CD14-positive monocyte (primary cell): ENCODE data around the gene XPO5. TPM values are rescaled to one million over a fixed set of nuclear protein-coding genes. Genes with fewer than 3 reads are reported as not detected.

Source experiments
- DNase-seq, 3 donors: peaks; one replicate each; pipeline ENCODE4 v3.0.0-alpha.2; 2011 to 2022
- H2AFZ ChIP-seq: 2 replicates; pipeline ENCODE4 v1.6.0; 2012; ENCODE audit warnings: mild to moderate bottlenecking, low read depth, low read length, inconsistent platforms; ENCODE audit not compliant: insufficient read depth, poor library complexity, severe bottlenecking
- H3K27ac ChIP-seq, 2 donors: 1 replicate in 1 of 2; 2 replicates in 1 of 2; pipeline ENCODE4 v1.5.1; 2012 to 2013; ENCODE audit warnings: low read length in 2 of 2, control low read depth in 1 of 2, inconsistent platforms in 1 of 2, low read depth in 1 of 2, mild to moderate bottlenecking in 1 of 2
- H3K27me3 ChIP-seq, 2 donors: one replicate each; pipeline versions ENCODE4 v1.6.0 to v1.6.1; 2011 to 2013; ENCODE audit warnings: low read length in 2 of 2; ENCODE audit not compliant: control insufficient read depth in 2 of 2, insufficient read depth in 2 of 2
- H3K36me3 ChIP-seq, 2 donors: replicated peaks in 1 of 2; 1 replicate in 1 of 2; 2 replicates in 1 of 2; pipeline versions ENCODE4 v1.5.1 to v1.6.1; 2012 to 2013; ENCODE audit warnings: low read length in 2 of 2, control low read depth in 1 of 2, inconsistent platforms in 1 of 2, mild to moderate bottlenecking in 1 of 2; ENCODE audit not compliant: insufficient read depth in 2 of 2, control insufficient read depth in 1 of 2
- H3K4me1 ChIP-seq, 2 donors: 1 replicate in 1 of 2; 2 replicates in 1 of 2; pipeline versions ENCODE4 v1.5.1 to v1.6.1; 2012 to 2013; ENCODE audit warnings: low read length in 2 of 2, control low read depth in 1 of 2, inconsistent platforms in 1 of 2, mild to moderate bottlenecking in 1 of 2, moderate library complexity in 1 of 2; ENCODE audit not compliant: insufficient read depth in 2 of 2, control insufficient read depth in 1 of 2
- H3K4me2 ChIP-seq: replicated peaks from 2 replicates; pipeline ENCODE3; 2012; ENCODE audit warnings: low read length, moderate library complexity, mild to moderate bottlenecking; ENCODE audit not compliant: poor library complexity, severe bottlenecking; ENCODE audit errors: extremely low read depth
- H3K4me3 ChIP-seq, 3 experiments: fragments of 200-600 bp in 1 of 3; sonication (generic) in 1 of 3; replicated peaks in 1 of 3; 1 replicate in 2 of 3; 2 replicates in 1 of 3; pipeline ENCODE4 v1.5.1; 2011 to 2013; ENCODE audit warnings: low read length in 3 of 3, mild to moderate bottlenecking in 3 of 3, control low read depth in 2 of 3, low read depth in 2 of 3, inconsistent platforms in 1 of 3, moderate library complexity in 1 of 3
- H3K79me2 ChIP-seq: 2 replicates; pipeline ENCODE4 v1.6.0; 2012; ENCODE audit warnings: mild to moderate bottlenecking, control low read depth, inconsistent platforms, low read length, moderate library complexity; ENCODE audit not compliant: insufficient read depth
- H3K9ac ChIP-seq: 2 replicates; pipeline ENCODE4 v1.6.0; 2017; ENCODE audit warnings: low read length, mild to moderate bottlenecking; ENCODE audit not compliant: insufficient read depth, poor library complexity, severe bottlenecking
- H3K9me3 ChIP-seq, 2 donors: replicated peaks in 1 of 2; 1 replicate in 1 of 2; 2 replicates in 1 of 2; pipeline versions ENCODE4 v1.5.1 to v1.6.1; 2012 to 2013; ENCODE audit warnings: low read length in 2 of 2, control low read depth in 1 of 2; ENCODE audit not compliant: control insufficient read depth in 1 of 2, insufficient read depth in 1 of 2
- H4K20me1 ChIP-seq: 2 replicates; pipeline ENCODE4 v1.6.0; 2012; ENCODE audit warnings: mild to moderate bottlenecking, low read length, control low read depth, moderate library complexity; ENCODE audit not compliant: insufficient read depth
- H3K27ac Mint-ChIP-seq, 7 donors: one replicate each; pipeline ENCODE4 v1.8.0; 2020; ENCODE audit warnings: mild to moderate bottlenecking in 7 of 7, mixed read lengths in 7 of 7, moderate library complexity in 6 of 7, inconsistent platforms in 2 of 7
- H3K27me3 Mint-ChIP-seq, 3 donors: one replicate each; pipeline ENCODE4 v1.8.0; 2021 to 2022; ENCODE audit warnings: low read depth in 3 of 3, mild to moderate bottlenecking in 3 of 3, mixed read lengths in 3 of 3, moderate library complexity in 3 of 3, inconsistent platforms in 1 of 3
- H3K36me3 Mint-ChIP-seq, 2 donors: one replicate each; pipeline ENCODE4 v1.8.0; 2020; ENCODE audit warnings: mixed read lengths in 2 of 2, inconsistent platforms in 1 of 2, mild to moderate bottlenecking in 1 of 2
- H3K4me1 Mint-ChIP-seq: one replicate; pipeline ENCODE4 v1.8.0; 2020; ENCODE audit warnings: mild to moderate bottlenecking, mixed read lengths
- H3K4me3 Mint-ChIP-seq, 2 donors: one replicate each; pipeline ENCODE4 v1.8.0; 2020; ENCODE audit warnings: mild to moderate bottlenecking in 2 of 2, mixed read lengths in 2 of 2, moderate library complexity in 1 of 2
- H3K9me3 Mint-ChIP-seq, 7 donors: one replicate each; pipeline ENCODE4 v1.8.0; 2020 to 2022; ENCODE audit warnings: mixed read lengths in 7 of 7, mild to moderate bottlenecking in 6 of 7, moderate library complexity in 6 of 7, inconsistent platforms in 2 of 7
- WGBS: methylation state at CpG from one replicate; pipeline ENCODE4 v1.1.5; 2013; ENCODE audit warnings: missing lambda C conversion rate; ENCODE audit not compliant: insufficient coverage; 5-methylcytosine and 5-hydroxymethylcytosine counted together
- intact Hi-C, 2 donors: fragments of 100-400 bp; cut with micrococcal nuclease; formaldehyde crosslinking; loops; one replicate each; pipeline versions ENCODE4 v1.15.0 to v1.15.1; 2023
- polyA plus RNA-seq, 3 donors: library from polyadenylated mRNA; depleted of rRNA in 1 of 3; unstranded in 2 of 3; stranded (reverse) in 1 of 3; fragments of 300-500 nt in 2 of 3; fragments of >200 nt in 1 of 3; fragmentation: Illumina TruSeq in 2 of 3; gene quantifications; 1 replicate in 2 of 3; 2 replicates in 1 of 3; pipeline ENCODE4 v1.2.3, GENCODE V29; 2012 to 2021
- TF ChIP-seq, protein P1 (sequence below): fragments of 200-600 bp; IDR thresholded peaks from one replicate; pipeline ENCODE4 v1.8.0; 2022; ENCODE audit warnings: antibody characterized with exemption, mild to moderate bottlenecking

The XPO5 gene
- polyA plus RNA-seq, 3 donors = 8.0 to 17.5 (median 13.8) TPM

- Histone ChIP-seq H3K9ac (no peak overlapping the region), H3K27ac (no peak overlapping the region), H3K9me3 (no peaks in the 10 kb centered on the region), H3K27me3 (no peaks in the 10 kb centered on the region), H2AFZ (no peak overlapping the region), H3K36me3 (peaks cover 17 to 64% of the 10 kb centered on the region in 2 donors), H3K79me2 (peaks cover 10% of the 10 kb centered on the region), H4K20me1 (peaks cover 56% of the 10 kb centered on the region), H3K4me1 (no peaks in the 10 kb centered on the region), H3K4me2 (no peak overlapping the region), H3K4me3 (no peak overlapping the region)
- intact Hi-C loops = no loop called here
- Mint-ChIP-seq H3K4me1 (no peaks in the 10 kb centered on the region), H3K9me3 (no peaks in the 10 kb centered on the region), H3K36me3 (peaks cover 26 to 52% of the 10 kb centered on the region in 2 donors), H3K27me3 (no peaks in the 10 kb centered on the region), H3K27ac (peak overlapping the region in 3 of 7 donors; percentile 14 to 37 (median 34)), H3K4me3 (peak overlapping the region in 1 of 2 donors; percentile 3)
- DNase-seq = no peak
- WGBS = 89% methylated on average over 2 of the region's 4 CpGs
- TF ChIP-seq, protein P1, sequence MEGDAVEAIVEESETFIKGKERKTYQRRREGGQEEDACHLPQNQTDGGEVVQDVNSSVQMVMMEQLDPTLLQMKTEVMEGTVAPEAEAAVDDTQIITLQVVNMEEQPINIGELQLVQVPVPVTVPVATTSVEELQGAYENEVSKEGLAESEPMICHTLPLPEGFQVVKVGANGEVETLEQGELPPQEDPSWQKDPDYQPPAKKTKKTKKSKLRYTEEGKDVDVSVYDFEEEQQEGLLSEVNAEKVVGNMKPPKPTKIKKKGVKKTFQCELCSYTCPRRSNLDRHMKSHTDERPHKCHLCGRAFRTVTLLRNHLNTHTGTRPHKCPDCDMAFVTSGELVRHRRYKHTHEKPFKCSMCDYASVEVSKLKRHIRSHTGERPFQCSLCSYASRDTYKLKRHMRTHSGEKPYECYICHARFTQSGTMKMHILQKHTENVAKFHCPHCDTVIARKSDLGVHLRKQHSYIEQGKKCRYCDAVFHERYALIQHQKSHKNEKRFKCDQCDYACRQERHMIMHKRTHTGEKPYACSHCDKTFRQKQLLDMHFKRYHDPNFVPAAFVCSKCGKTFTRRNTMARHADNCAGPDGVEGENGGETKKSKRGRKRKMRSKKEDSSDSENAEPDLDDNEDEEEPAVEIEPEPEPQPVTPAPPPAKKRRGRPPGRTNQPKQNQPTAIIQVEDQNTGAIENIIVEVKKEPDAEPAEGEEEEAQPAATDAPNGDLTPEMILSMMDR = no peak
These were observed 87.1 kb downstream of the XPO5 start for GRCh38 chr6:43488667-43489276.

DNA sequence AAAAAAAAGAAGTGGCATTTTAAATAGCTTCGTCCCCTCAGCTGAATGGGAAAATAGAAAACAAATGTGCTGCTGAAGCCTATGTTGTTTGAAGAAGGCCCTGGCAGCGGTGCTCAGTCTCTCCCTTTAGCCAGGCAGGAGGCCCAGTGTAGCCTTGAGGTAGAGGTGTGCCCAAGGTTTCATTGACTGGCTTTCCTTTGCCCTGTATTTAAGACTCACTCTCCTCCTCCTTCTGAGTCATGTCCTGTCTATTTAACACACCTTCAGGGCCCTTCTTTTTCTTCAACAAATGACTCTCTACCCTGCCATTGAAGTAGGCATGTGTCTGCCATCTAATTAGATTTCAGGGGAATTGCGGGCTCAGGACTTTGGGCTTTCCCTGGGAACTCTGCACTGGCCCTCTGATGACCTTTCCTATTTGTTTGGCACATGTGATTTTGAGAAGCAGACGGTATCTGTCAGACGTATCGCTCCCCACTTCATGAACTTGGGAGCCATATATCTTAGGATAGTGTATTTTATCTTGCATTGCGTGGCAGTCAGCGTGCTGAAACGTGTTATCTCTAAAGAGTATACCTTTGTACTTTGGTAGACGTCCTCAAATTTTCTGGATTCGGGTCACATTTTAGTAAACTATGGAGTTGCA lies 94.1 kb downstream of the XPO5 start:
- H3K36me3 Mint-ChIP-seq = peaks cover 22 to 31% of the 10 kb centered on the region in 2 donors
- H3K4me3 Mint-ChIP-seq = no peak overlapping the region
- Histone ChIP-seq H4K20me1 (peaks cover 16% of the 10 kb centered on the region), H3K4me3 (no peak overlapping the region), H2AFZ (no peak overlapping the region), H3K27ac (peak overlapping the region in 1 of 2 donors; percentile 7), H3K4me1 (peaks cover 13 to 17% of the 10 kb centered on the region in 2 donors), H3K9ac (no peak overlapping the region), H3K4me2 (no peak overlapping the region), H3K79me2 (peaks cover 72% of the 10 kb centered on the region), H3K27me3 (no peaks in the 10 kb centered on the region), H3K9me3 (no peaks in the 10 kb centered on the region), H3K36me3 (peaks cover 0 to 15% of the 10 kb centered on the region in 2 donors)
- intact Hi-C loops = no loop called here
- TF ChIP-seq, protein P1 = no peak
- WGBS = 86% methylated on average over 4 of the region's 11 CpGs
- H3K27ac Mint-ChIP-seq = peak overlapping the region in 1 of 7 donors; percentile 71
- peaks cover 25% of the 10 kb centered on the region for H3K4me1 Mint-ChIP-seq
- no peak for DNase-seq
- H3K27me3 Mint-ChIP-seq = peaks cover 0 to 1% (median 0%) of the 10 kb centered on the region in 3 donors
- H3K9me3 Mint-ChIP-seq = no peaks in the 10 kb centered on the region
